ENCODE measurements around the gene KCNT1.

The KCNT1 gene

DNA sequence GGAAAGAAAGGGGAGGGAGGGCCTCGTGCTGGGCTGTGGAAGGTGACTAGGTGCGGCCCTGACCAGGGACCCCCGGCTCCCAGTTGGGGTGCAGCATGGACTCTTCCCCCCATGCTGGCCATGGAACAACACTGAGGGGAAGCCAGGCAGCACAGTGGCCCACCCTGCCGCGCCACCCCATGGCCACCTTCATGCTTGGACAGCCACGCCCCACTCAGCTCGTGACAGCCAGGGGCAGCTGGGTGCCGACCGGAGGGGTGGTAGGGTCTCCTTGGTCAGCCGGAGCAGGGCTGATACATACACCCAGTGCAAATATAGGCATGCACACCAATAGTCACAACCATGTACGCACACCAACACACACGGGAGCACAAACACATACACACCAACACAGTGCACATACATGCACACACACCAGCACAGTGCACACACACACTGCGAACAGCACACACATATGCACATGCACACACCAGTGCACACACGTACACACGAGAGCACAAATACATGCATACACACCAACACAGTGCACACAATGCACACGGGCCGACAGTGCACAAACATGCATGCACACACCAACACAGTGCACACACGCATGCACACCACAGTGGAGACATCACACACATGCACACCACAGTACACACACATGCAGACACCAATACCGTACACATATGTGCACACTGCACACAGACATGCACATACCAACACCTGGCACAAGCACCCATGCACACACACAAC, 11.0 kb upstream of the KCNT1 start:
- H3K4me1 ChIP-seq (ENCODE audit: control insufficient read depth, insufficient read depth, low read length) = no peaks in the 10 kb centered on the region
- no peaks in the 10 kb centered on the region for H3K27me3 ChIP-seq (ENCODE audit: control insufficient read depth, insufficient read depth, low read length)
- no peaks in the 10 kb centered on the region for H3K36me3 ChIP-seq (ENCODE audit: control insufficient read depth, insufficient read depth, low read length)
- no peak overlapping the region for H3K9ac ChIP-seq (ENCODE audit: low read depth, low read length)
- no peak overlapping the region for H3K4me3 ChIP-seq (ENCODE audit: low read depth, low read length)
- no peaks in the 10 kb centered on the region for H3K9me3 ChIP-seq (ENCODE audit: control insufficient read depth, insufficient read depth, low read length)
- H3K27ac ChIP-seq (ENCODE audit: low read depth, low read length) = no peak overlapping the region

DNA sequence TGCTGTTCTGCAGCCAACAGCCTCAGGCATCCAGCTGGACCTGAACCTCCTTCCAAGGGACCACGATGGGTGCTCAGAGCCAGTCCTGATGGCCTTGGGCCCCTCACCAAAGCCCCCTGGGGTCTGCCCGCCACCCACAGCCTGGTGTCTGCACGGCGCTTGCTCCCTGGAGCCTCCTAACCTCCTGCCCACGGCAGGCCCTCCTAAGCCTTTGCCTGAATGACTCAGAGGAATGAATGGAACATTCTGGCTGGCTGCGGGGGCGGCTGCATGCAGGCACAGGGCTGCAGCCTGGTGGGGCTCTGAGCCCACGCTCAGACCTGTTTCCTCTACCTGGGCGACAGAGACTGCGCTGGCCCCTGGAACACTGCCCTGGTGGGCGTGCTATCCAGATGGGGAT, 9.6 kb upstream of the KCNT1 start:
- H3K9me3 ChIP-seq (ENCODE audit: control insufficient read depth, insufficient read depth, low read length) = no peaks in the 10 kb centered on the region
- no peaks in the 10 kb centered on the region for H3K36me3 ChIP-seq (ENCODE audit: control insufficient read depth, insufficient read depth, low read length)
- H3K9ac ChIP-seq (ENCODE audit: low read depth, low read length) = no peak overlapping the region
- H3K27me3 ChIP-seq (ENCODE audit: control insufficient read depth, insufficient read depth, low read length) = no peaks in the 10 kb centered on the region
- no peak overlapping the region for H3K4me3 ChIP-seq (ENCODE audit: low read depth, low read length)
- no peaks in the 10 kb centered on the region for H3K4me1 ChIP-seq (ENCODE audit: control insufficient read depth, insufficient read depth, low read length)
- no peak overlapping the region for H3K27ac ChIP-seq (ENCODE audit: low read depth, low read length)

DNA sequence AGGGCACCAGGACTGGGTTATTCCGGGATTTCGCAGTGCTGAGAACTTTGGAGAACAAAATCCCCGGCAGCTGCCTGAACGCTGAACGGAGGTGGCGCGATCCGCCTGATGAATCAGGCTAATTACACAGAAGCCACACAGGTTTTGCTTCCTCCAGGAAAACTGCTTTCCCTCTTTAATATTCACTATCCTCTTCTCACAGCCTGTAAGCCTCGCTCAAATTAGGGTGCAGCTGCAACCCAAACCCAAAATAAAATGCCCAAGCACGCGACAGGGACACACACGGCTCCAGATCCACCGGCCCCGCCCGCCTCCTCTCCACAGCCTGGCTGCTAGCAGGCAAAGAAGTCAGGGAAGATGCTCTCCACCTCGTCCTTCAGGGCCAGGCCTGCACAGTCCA, 8.7 kb upstream of the KCNT1 start:
- Histone ChIP-seq H3K27ac (ENCODE audit: low read depth, low read length) (no peak overlapping the region), H3K36me3 (ENCODE audit: control insufficient read depth, insufficient read depth, low read length) (no peaks in the 10 kb centered on the region), H3K4me3 (ENCODE audit: low read depth, low read length) (no peak overlapping the region), H3K9ac (ENCODE audit: low read depth, low read length) (no peak overlapping the region), H3K4me1 (ENCODE audit: control insufficient read depth, insufficient read depth, low read length) (no peaks in the 10 kb centered on the region), H3K9me3 (ENCODE audit: control insufficient read depth, insufficient read depth, low read length) (no peaks in the 10 kb centered on the region), H3K27me3 (ENCODE audit: control insufficient read depth, insufficient read depth, low read length) (no peaks in the 10 kb centered on the region)

DNA sequence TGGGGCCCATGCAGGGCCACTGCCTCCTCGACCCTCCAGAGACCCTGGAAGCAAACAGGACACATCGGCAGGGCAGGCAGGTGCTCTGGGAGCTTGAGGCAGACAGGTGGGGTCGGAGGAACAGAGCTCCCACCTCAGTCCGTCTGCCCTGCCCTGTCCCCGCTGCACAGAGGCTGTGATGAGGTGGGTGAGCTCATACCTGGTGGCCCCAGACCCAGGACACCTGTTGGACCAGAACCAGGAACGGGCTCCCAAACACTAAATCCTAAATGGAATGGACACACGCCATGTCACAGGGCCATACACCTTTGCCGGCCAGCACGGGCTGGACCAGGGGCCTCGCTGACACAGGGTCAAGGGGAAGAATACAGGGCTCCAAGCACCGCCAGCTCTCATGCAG, 8.2 kb upstream of the KCNT1 start:
- Histone ChIP-seq H3K27me3 (ENCODE audit: control insufficient read depth, insufficient read depth, low read length) (no peaks in the 10 kb centered on the region), H3K9me3 (ENCODE audit: control insufficient read depth, insufficient read depth, low read length) (no peaks in the 10 kb centered on the region), H3K9ac (ENCODE audit: low read depth, low read length) (no peak overlapping the region), H3K27ac (ENCODE audit: low read depth, low read length) (no peak overlapping the region), H3K4me3 (ENCODE audit: low read depth, low read length) (no peak overlapping the region), H3K4me1 (ENCODE audit: control insufficient read depth, insufficient read depth, low read length) (no peaks in the 10 kb centered on the region), H3K36me3 (ENCODE audit: control insufficient read depth, insufficient read depth, low read length) (no peaks in the 10 kb centered on the region)

DNA sequence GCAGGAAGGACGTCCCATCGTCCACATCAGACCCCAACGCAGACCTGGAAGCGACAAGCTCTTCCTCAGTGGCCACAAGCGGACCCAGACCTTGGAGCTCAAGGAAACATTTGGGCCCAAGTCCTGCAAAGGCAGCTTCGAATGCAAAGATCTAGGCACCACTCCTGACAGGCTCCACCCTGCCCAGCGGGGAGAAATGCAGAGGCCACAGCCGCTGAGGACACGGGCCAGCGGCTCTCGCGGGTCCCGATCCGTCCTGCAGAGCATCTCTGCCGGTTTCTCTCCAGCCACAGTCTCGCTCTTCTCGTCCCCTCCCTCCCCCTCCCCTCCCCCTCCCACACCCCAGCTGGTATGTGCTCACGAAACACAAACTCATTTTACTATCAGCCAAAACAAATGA, 7.6 kb upstream of the KCNT1 start:
- H3K4me1 ChIP-seq (ENCODE audit: control insufficient read depth, insufficient read depth, low read length) = no peaks in the 10 kb centered on the region
- no peaks in the 10 kb centered on the region for H3K27me3 ChIP-seq (ENCODE audit: control insufficient read depth, insufficient read depth, low read length)
- H3K4me3 ChIP-seq (ENCODE audit: low read depth, low read length) = no peak overlapping the region
- H3K27ac ChIP-seq (ENCODE audit: low read depth, low read length) = no peak overlapping the region
- H3K9ac ChIP-seq (ENCODE audit: low read depth, low read length) = no peak overlapping the region
- H3K9me3 ChIP-seq (ENCODE audit: control insufficient read depth, insufficient read depth, low read length) = no peaks in the 10 kb centered on the region
- no peaks in the 10 kb centered on the region for H3K36me3 ChIP-seq (ENCODE audit: control insufficient read depth, insufficient read depth, low read length)

DNA sequence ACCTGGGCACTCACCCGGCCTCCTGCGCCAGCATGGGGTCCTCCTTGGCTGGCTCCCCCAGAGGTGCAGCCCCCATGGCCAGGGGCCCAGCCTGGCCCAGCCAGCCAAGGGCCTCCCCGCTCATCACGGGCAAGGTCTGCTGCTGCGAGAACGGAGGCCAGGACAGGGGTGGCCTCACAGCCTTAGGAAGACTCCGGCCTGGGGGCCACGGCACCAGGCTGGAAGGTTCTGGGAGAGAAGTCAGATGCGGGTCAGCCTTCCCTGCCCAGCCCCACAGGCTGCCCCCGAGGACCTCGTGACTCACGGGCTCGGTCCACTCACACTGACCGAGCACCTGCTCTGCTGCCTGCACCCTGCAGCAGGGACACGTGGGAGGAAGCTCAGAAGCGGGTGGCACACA, 6.9 kb upstream of the KCNT1 start:
- no peak overlapping the region for H3K4me3 ChIP-seq (ENCODE audit: low read depth, low read length)
- H3K27me3 ChIP-seq (ENCODE audit: control insufficient read depth, insufficient read depth, low read length) = no peaks in the 10 kb centered on the region
- no peak overlapping the region for H3K9ac ChIP-seq (ENCODE audit: low read depth, low read length)
- H3K9me3 ChIP-seq (ENCODE audit: control insufficient read depth, insufficient read depth, low read length) = no peaks in the 10 kb centered on the region
- no peak overlapping the region for H3K27ac ChIP-seq (ENCODE audit: low read depth, low read length)
- no peaks in the 10 kb centered on the region for H3K36me3 ChIP-seq (ENCODE audit: control insufficient read depth, insufficient read depth, low read length)
- no peaks in the 10 kb centered on the region for H3K4me1 ChIP-seq (ENCODE audit: control insufficient read depth, insufficient read depth, low read length)

DNA sequence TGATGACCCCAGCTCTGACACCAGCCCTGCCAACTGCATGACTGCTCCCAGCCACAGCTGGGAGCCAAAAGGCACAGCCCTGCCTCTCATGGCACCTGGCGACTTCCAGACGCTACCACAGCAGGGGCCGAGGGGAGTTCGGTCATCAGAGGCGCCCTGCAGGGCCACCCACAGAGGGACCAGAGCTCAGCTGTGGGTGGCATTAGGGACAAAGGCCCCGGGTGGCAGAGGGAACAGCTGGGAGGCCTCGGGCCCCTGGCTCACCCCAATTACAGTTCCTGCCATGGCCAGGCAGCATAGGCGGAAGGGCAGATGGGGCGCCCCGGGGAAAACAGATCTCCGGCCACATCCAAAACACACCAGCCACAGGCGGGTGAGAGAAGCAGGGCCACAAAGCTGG, 6.3 kb upstream of the KCNT1 start:
- Histone ChIP-seq H3K27ac (ENCODE audit: low read depth, low read length) (no peak overlapping the region), H3K36me3 (ENCODE audit: control insufficient read depth, insufficient read depth, low read length) (no peaks in the 10 kb centered on the region), H3K9me3 (ENCODE audit: control insufficient read depth, insufficient read depth, low read length) (no peaks in the 10 kb centered on the region), H3K4me3 (ENCODE audit: low read depth, low read length) (no peak overlapping the region), H3K27me3 (ENCODE audit: control insufficient read depth, insufficient read depth, low read length) (0 out of 2 replicates have a peak, but pooled peaks cover under 1% of the 10 kb centered on the region), H3K9ac (ENCODE audit: low read depth, low read length) (no peak overlapping the region), H3K4me1 (ENCODE audit: control insufficient read depth, insufficient read depth, low read length) (no peaks in the 10 kb centered on the region)

DNA sequence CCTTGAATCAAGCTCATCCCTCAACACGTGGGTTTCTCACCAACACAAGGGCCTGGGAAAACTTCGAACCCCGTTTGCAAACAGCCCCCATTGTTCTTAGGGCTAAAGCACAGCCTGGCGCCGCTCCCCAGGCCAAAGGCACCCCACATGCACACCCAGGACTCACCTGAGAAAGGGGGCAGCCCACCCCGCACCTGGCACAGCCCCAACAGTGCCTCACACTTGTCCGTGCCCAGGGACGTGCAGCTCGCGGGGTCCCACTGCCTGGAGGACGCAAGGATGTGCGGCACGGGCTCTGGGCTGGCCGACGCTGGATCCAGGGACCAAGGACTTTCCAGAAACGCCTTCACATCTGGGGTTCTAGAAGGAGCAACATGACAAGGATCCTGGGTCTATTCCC, 5.5 kb upstream of the KCNT1 start:
- Histone ChIP-seq H3K27me3 (ENCODE audit: control insufficient read depth, insufficient read depth, low read length) (peaks cover 9% of the 10 kb centered on the region; the same call in 1 of the 2 replicates), H3K36me3 (ENCODE audit: control insufficient read depth, insufficient read depth, low read length) (no peaks in the 10 kb centered on the region), H3K9ac (ENCODE audit: low read depth, low read length) (no peak overlapping the region), H3K9me3 (ENCODE audit: control insufficient read depth, insufficient read depth, low read length) (no peaks in the 10 kb centered on the region), H3K4me3 (ENCODE audit: low read depth, low read length) (no peak overlapping the region), H3K27ac (ENCODE audit: low read depth, low read length) (no peak overlapping the region), H3K4me1 (ENCODE audit: control insufficient read depth, insufficient read depth, low read length) (no peaks in the 10 kb centered on the region)

DNA sequence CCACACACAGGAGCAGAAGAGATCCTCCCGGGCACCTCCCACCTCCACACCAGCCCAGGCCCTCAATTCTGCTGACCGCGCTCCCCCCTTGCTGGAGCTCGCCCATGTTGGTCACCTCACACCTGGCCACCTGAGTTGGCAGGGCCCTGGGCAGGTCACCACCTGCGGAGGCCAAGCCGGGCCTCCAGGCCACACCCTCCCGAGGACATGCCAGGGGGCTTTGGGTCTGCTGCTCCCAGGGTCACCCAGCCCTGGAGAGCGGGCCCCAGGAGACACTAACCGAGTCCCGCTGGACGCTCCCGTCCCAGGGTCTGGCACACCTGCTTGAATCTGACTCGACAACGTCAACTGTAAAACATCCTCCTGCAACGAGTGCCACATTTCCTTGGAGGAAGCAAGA, 4.8 kb upstream of the KCNT1 start:
- no peak overlapping the region for H3K9ac ChIP-seq (ENCODE audit: low read depth, low read length)
- H3K4me1 ChIP-seq (ENCODE audit: control insufficient read depth, insufficient read depth, low read length) = no peaks in the 10 kb centered on the region
- no peaks in the 10 kb centered on the region for H3K9me3 ChIP-seq (ENCODE audit: control insufficient read depth, insufficient read depth, low read length)
- no peaks in the 10 kb centered on the region for H3K36me3 ChIP-seq (ENCODE audit: control insufficient read depth, insufficient read depth, low read length)
- no peak overlapping the region for H3K27ac ChIP-seq (ENCODE audit: low read depth, low read length)
- H3K4me3 ChIP-seq (ENCODE audit: low read depth, low read length) = no peak overlapping the region
- peaks cover 11% of the 10 kb centered on the region; the same call in 1 of the 2 replicates for H3K27me3 ChIP-seq (ENCODE audit: control insufficient read depth, insufficient read depth, low read length)

DNA sequence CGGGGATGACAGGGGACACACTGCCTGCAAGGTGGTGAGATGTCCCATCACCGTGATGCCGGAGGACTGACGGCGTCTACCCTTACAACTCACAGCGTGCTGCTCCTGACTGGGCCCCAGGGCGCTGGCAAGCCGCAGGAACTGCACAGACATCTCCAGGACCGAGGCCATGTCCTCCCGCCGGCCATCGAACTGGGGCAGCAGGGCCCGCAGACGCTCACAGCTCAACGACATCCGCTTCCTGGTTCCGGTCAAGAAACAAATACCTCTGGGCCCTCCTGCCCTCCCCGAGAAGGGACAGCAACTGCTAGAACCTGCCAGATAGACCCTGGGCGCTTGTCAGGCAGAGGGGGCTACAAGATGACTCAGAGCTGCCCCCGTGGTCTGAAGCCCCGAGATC, 3.7 kb upstream of the KCNT1 start:
- H3K4me1 ChIP-seq (ENCODE audit: control insufficient read depth, insufficient read depth, low read length) = no peaks in the 10 kb centered on the region
- H3K9ac ChIP-seq (ENCODE audit: low read depth, low read length) = no peak overlapping the region
- no peaks in the 10 kb centered on the region for H3K9me3 ChIP-seq (ENCODE audit: control insufficient read depth, insufficient read depth, low read length)
- no peak overlapping the region for H3K27ac ChIP-seq (ENCODE audit: low read depth, low read length)
- H3K4me3 ChIP-seq (ENCODE audit: low read depth, low read length) = no peak overlapping the region
- no peaks in the 10 kb centered on the region for H3K36me3 ChIP-seq (ENCODE audit: control insufficient read depth, insufficient read depth, low read length)
- peaks cover 20% of the 10 kb centered on the region for H3K27me3 ChIP-seq (ENCODE audit: control insufficient read depth, insufficient read depth, low read length)

DNA sequence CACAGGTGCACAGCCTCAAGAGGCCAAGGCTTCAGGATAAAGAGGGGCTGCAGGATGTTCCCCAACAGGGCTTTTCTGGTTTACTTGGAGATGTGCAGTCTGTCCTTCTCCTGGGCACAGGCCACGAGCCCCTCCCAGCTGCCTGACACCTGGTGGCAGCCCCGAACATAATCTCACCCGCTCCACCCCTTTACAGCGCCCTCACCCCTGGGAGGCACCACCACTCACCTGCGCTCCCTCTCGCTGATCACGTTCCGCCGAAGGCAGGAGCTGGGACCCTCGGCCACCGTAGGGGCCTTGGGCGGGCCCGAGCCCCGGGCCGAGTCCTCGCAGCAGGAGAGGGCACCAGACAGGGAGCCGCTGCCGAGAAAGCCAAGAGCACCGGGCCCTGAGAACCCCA, 3.2 kb upstream of the KCNT1 start:
- H3K36me3 ChIP-seq (ENCODE audit: control insufficient read depth, insufficient read depth, low read length) = no peaks in the 10 kb centered on the region
- H3K4me3 ChIP-seq (ENCODE audit: low read depth, low read length) = no peak overlapping the region
- H3K4me1 ChIP-seq (ENCODE audit: control insufficient read depth, insufficient read depth, low read length) = no peaks in the 10 kb centered on the region
- no peaks in the 10 kb centered on the region for H3K9me3 ChIP-seq (ENCODE audit: control insufficient read depth, insufficient read depth, low read length)
- H3K27me3 ChIP-seq (ENCODE audit: control insufficient read depth, insufficient read depth, low read length) = peaks cover 22% of the 10 kb centered on the region
- no peak overlapping the region for H3K9ac ChIP-seq (ENCODE audit: low read depth, low read length)
- no peak overlapping the region for H3K27ac ChIP-seq (ENCODE audit: low read depth, low read length)
